ENCODE data around the gene DUSP6.

The DUSP6 gene

DNA sequence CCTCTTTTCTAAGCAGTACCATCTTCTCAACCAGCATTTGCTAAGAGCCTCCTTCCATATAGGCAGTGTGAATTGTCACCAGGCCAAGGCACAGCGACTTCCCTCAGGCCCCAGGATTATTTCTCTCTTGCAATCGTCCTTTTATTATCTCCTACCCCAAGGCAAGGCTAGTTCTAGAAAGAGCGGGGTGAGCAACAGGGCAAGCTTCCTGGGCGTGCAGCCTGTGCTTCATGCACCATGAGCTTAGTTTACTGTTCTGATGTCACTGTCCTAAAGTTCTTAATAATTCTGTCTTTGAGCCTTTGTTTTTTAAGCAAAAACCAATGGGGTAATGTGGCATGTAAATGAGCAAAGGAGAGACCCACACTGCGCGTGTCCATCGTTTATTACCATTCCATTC is 27.9 kb downstream of the DUSP6 start:
- no peak for DNase-seq
- no peaks in the 10 kb centered on the region for H3K36me3 ChIP-seq (ENCODE audit: control insufficient read depth in 1 of 2, insufficient read depth in 2 of 2, low read depth in 1 of 2, low read length in 2 of 2)
- H3K4ac ChIP-seq (ENCODE audit: low read depth in 1 of 2, low read length in 2 of 2), result peak overlapping the region in 1 of 2 experiments; percentile 24
- H2BK15ac ChIP-seq (ENCODE audit: low read depth, poor library complexity, severe bottlenecking), result no peak overlapping the region
- peak overlapping the region in 1 of 2 experiments; percentile 90 for H2BK12ac ChIP-seq (ENCODE audit: low read length in 2 of 2)
- H3K4me2 ChIP-seq (ENCODE audit: low read length, poor library complexity, severe bottlenecking), result no peak overlapping the region
- no peak overlapping the region for H2AK5ac ChIP-seq (ENCODE audit: low read length, severe bottlenecking)
- no peak overlapping the region for H3K4me3 ChIP-seq (ENCODE audit: insufficient read depth in 1 of 2, low read depth in 1 of 2, low read length in 2 of 2)
- H2BK120ac ChIP-seq (ENCODE audit: low read depth, low read length), result no peak overlapping the region
- H3K27me3 ChIP-seq (ENCODE audit: control insufficient read depth in 1 of 2, insufficient read depth in 1 of 2, low read length in 2 of 2), result no peaks in the 10 kb centered on the region
- H2BK5ac ChIP-seq (ENCODE audit: low read depth, low read length, poor library complexity, severe bottlenecking), result no peak overlapping the region
- no peaks in the 10 kb centered on the region for H3K4me1 ChIP-seq (ENCODE audit: control insufficient read depth, insufficient read depth, low read depth, low read length)
- no peak overlapping the region for H2AFZ ChIP-seq (ENCODE audit: low read depth, low read length)
- H3K23ac ChIP-seq (ENCODE audit: low read length in 2 of 2), result no peak overlapping the region
- no peak overlapping the region for H3K14ac ChIP-seq (ENCODE audit: low read length in 2 of 2)
- H3K18ac ChIP-seq (ENCODE audit: low read depth in 1 of 2, low read length in 2 of 2), result peak overlapping the region in 1 of 2 experiments; percentile 1
- no peak overlapping the region for H4K91ac ChIP-seq (ENCODE audit: low read length)
- H3K79me1 ChIP-seq (replicated peaks; ENCODE audit: low read length, poor library complexity, severe bottlenecking), result no peaks in the 10 kb centered on the region
- H3K9me3 ChIP-seq (ENCODE audit: control insufficient read depth, low read length), result peaks cover 9% of the 10 kb centered on the region
- peak overlapping the region; percentile 30 for H4K8ac ChIP-seq (ENCODE audit: low read length)
- WGBS, result 88% methylated on average over 4 of the region's 7 CpGs
- H3K27ac ChIP-seq (ENCODE audit: low read length, poor library complexity, severe bottlenecking), result no peak overlapping the region
- H3K9ac ChIP-seq (ENCODE audit: low read length), result no peak overlapping the region

- Histone ChIP-seq H3K36me3 (ENCODE audit: control insufficient read depth in 1 of 2, insufficient read depth in 2 of 2, low read depth in 1 of 2, low read length in 2 of 2) (no peaks in the 10 kb centered on the region), H3K27ac (ENCODE audit: low read length, poor library complexity, severe bottlenecking) (no peak overlapping the region), H4K91ac (ENCODE audit: low read length) (no peak overlapping the region), H2BK12ac (ENCODE audit: low read length in 2 of 2) (peak overlapping the region; percentile 91 to 96), H3K9me3 (ENCODE audit: control insufficient read depth, low read length) (peaks cover 1% of the 10 kb centered on the region), H3K4me3 (ENCODE audit: insufficient read depth in 1 of 2, low read depth in 1 of 2, low read length in 2 of 2) (no peak overlapping the region), H3K27me3 (ENCODE audit: control insufficient read depth in 1 of 2, insufficient read depth in 1 of 2, low read length in 2 of 2) (no peaks in the 10 kb centered on the region), H4K8ac (ENCODE audit: low read length) (peak overlapping the region; percentile 67), H2BK5ac (ENCODE audit: low read depth, low read length, poor library complexity, severe bottlenecking) (no peak overlapping the region), H2AFZ (ENCODE audit: low read depth, low read length) (no peak overlapping the region), H3K4ac (ENCODE audit: low read depth in 1 of 2, low read length in 2 of 2) (no peak overlapping the region), H3K14ac (ENCODE audit: low read length in 2 of 2) (no peak overlapping the region), H3K23ac (ENCODE audit: low read length in 2 of 2) (no peak overlapping the region), H2AK5ac (ENCODE audit: low read length, severe bottlenecking) (no peak overlapping the region), H3K9ac (ENCODE audit: low read length) (no peak overlapping the region), H3K18ac (ENCODE audit: low read depth in 1 of 2, low read length in 2 of 2) (no peak overlapping the region), H2BK15ac (ENCODE audit: low read depth, poor library complexity, severe bottlenecking) (peak overlapping the region; percentile 96), H2BK120ac (ENCODE audit: low read depth, low read length) (no peak overlapping the region), H3K4me2 (ENCODE audit: low read length, poor library complexity, severe bottlenecking) (no peak overlapping the region), H3K4me1 (ENCODE audit: control insufficient read depth, insufficient read depth, low read depth, low read length) (no peaks in the 10 kb centered on the region), H3K79me1 (replicated peaks; ENCODE audit: low read length, poor library complexity, severe bottlenecking) (no peaks in the 10 kb centered on the region)
- 58% methylated on average over 2 of the region's 3 CpGs for WGBS
- DNase-seq, result no peak
Measured at GRCh38 chr12:89323568-89324218, 28.6 kb downstream of the DUSP6 start.

GRCh38 chr12:89320735-89321134 is 31.6 kb downstream of the DUSP6 start:
- Histone ChIP-seq H2BK15ac (ENCODE audit: low read depth, poor library complexity, severe bottlenecking) (no peak overlapping the region), H2BK120ac (ENCODE audit: low read depth, low read length) (no peak overlapping the region), H2AFZ (ENCODE audit: low read depth, low read length) (no peak overlapping the region), H4K8ac (ENCODE audit: low read length) (no peak overlapping the region), H3K4ac (ENCODE audit: low read depth in 1 of 2, low read length in 2 of 2) (no peak overlapping the region), H3K18ac (ENCODE audit: low read depth in 1 of 2, low read length in 2 of 2) (peak overlapping the region in 1 of 2 experiments; percentile 3), H3K9ac (ENCODE audit: low read length) (no peak overlapping the region), H2BK12ac (ENCODE audit: low read length in 2 of 2) (no peak overlapping the region), H3K27ac (ENCODE audit: low read length, poor library complexity, severe bottlenecking) (no peak overlapping the region), H3K27me3 (ENCODE audit: control insufficient read depth in 1 of 2, insufficient read depth in 1 of 2, low read length in 2 of 2) (no peaks in the 10 kb centered on the region), H3K79me1 (replicated peaks; ENCODE audit: low read length, poor library complexity, severe bottlenecking) (no peaks in the 10 kb centered on the region), H3K36me3 (ENCODE audit: control insufficient read depth in 1 of 2, insufficient read depth in 2 of 2, low read depth in 1 of 2, low read length in 2 of 2) (no peaks in the 10 kb centered on the region), H3K9me3 (ENCODE audit: control insufficient read depth, low read length) (no peaks in the 10 kb centered on the region), H4K91ac (ENCODE audit: low read length) (no peak overlapping the region), H3K4me3 (ENCODE audit: insufficient read depth in 1 of 2, low read depth in 1 of 2, low read length in 2 of 2) (no peak overlapping the region), H2BK5ac (ENCODE audit: low read depth, low read length, poor library complexity, severe bottlenecking) (no peak overlapping the region), H3K14ac (ENCODE audit: low read length in 2 of 2) (peak overlapping the region in 1 of 2 experiments; percentile 32), H3K4me1 (ENCODE audit: control insufficient read depth, insufficient read depth, low read depth, low read length) (no peaks in the 10 kb centered on the region), H2AK5ac (ENCODE audit: low read length, severe bottlenecking) (no peak overlapping the region), H3K4me2 (ENCODE audit: low read length, poor library complexity, severe bottlenecking) (no peak overlapping the region), H3K23ac (ENCODE audit: low read length in 2 of 2) (no peak overlapping the region)
- 100% methylated on average over 1 of the region's 1 CpG for WGBS
- DNase-seq, result no peak

- no peak overlapping the region for H2BK5ac ChIP-seq (ENCODE audit: low read depth, low read length, poor library complexity, severe bottlenecking)
- H4K8ac ChIP-seq (ENCODE audit: low read length), result no peak overlapping the region
- no peak overlapping the region for H3K14ac ChIP-seq (ENCODE audit: low read length in 2 of 2)
- no peak for DNase-seq
- no peak overlapping the region for H3K27ac ChIP-seq (ENCODE audit: low read length, poor library complexity, severe bottlenecking)
- 100% methylated on average over 2 of the region's 2 CpGs for WGBS
- H3K23ac ChIP-seq (ENCODE audit: low read length in 2 of 2), result no peak overlapping the region
- no peak overlapping the region for H3K18ac ChIP-seq (ENCODE audit: low read depth in 1 of 2, low read length in 2 of 2)
- no peak overlapping the region for H2AFZ ChIP-seq (ENCODE audit: low read depth, low read length)
- no peak overlapping the region for H3K4me3 ChIP-seq (ENCODE audit: insufficient read depth in 1 of 2, low read depth in 1 of 2, low read length in 2 of 2)
- H3K27me3 ChIP-seq (ENCODE audit: control insufficient read depth in 1 of 2, insufficient read depth in 1 of 2, low read length in 2 of 2), result no peaks in the 10 kb centered on the region
- no peaks in the 10 kb centered on the region for H3K4me1 ChIP-seq (ENCODE audit: control insufficient read depth, insufficient read depth, low read depth, low read length)
- H2BK120ac ChIP-seq (ENCODE audit: low read depth, low read length), result no peak overlapping the region
- no peak overlapping the region for H2AK5ac ChIP-seq (ENCODE audit: low read length, severe bottlenecking)
- H2BK12ac ChIP-seq (ENCODE audit: low read length in 2 of 2), result no peak overlapping the region
- peak overlapping the region; percentile 38 for H3K9ac ChIP-seq (ENCODE audit: low read length)
- H3K4me2 ChIP-seq (ENCODE audit: low read length, poor library complexity, severe bottlenecking), result no peak overlapping the region
- no peak overlapping the region for H2BK15ac ChIP-seq (ENCODE audit: low read depth, poor library complexity, severe bottlenecking)
- H3K9me3 ChIP-seq (ENCODE audit: control insufficient read depth, low read length), result no peaks in the 10 kb centered on the region
- H3K36me3 ChIP-seq (ENCODE audit: control insufficient read depth in 1 of 2, insufficient read depth in 2 of 2, low read depth in 1 of 2, low read length in 2 of 2), result no peaks in the 10 kb centered on the region
- H3K79me1 ChIP-seq (replicated peaks; ENCODE audit: low read length, poor library complexity, severe bottlenecking), result no peaks in the 10 kb centered on the region
- no peak overlapping the region for H3K4ac ChIP-seq (ENCODE audit: low read depth in 1 of 2, low read length in 2 of 2)
- no peak overlapping the region for H4K91ac ChIP-seq (ENCODE audit: low read length)
Measured at GRCh38 chr12:89319606-89320005, 32.7 kb downstream of the DUSP6 start.
